ENCODE measurements around the gene ASIC1.

DNA sequence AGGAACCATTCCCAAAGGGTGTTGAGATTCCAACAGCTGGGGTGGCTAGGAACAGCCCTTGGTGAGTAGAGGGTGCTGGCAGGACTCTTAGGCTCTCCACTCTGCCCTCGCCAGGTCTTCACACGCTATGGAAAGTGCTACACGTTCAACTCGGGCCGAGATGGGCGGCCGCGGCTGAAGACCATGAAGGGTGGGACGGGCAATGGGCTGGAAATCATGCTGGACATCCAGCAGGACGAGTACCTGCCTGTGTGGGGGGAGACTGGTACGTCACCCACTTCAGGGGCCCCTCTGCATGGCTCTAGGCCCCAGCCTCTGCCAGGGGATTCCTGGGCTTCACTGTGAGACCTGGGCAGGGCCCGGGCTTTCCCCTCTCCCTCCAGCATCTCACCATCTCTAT, 19.7 kb downstream of the ASIC1 start:
- TF ChIP-seq, protein P1, sequence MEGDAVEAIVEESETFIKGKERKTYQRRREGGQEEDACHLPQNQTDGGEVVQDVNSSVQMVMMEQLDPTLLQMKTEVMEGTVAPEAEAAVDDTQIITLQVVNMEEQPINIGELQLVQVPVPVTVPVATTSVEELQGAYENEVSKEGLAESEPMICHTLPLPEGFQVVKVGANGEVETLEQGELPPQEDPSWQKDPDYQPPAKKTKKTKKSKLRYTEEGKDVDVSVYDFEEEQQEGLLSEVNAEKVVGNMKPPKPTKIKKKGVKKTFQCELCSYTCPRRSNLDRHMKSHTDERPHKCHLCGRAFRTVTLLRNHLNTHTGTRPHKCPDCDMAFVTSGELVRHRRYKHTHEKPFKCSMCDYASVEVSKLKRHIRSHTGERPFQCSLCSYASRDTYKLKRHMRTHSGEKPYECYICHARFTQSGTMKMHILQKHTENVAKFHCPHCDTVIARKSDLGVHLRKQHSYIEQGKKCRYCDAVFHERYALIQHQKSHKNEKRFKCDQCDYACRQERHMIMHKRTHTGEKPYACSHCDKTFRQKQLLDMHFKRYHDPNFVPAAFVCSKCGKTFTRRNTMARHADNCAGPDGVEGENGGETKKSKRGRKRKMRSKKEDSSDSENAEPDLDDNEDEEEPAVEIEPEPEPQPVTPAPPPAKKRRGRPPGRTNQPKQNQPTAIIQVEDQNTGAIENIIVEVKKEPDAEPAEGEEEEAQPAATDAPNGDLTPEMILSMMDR (conservative IDR thresholded peaks at IDR 0.05; ENCODE audit: low read length) = no peak
- no peak for TF ChIP-seq EZH2phosphoT487 (IDR thresholded peaks at IDR 0.05; ENCODE audit: borderline replicate concordance, low read depth, low read length)

Data from OCI-LY7 (cell line).